Measurements from ENCODE around the gene ZDHHC22.
A peak's percentile ranks its signal among the peaks of the same experiment; 100 is the strongest.

Gene ZDHHC22

DNA sequence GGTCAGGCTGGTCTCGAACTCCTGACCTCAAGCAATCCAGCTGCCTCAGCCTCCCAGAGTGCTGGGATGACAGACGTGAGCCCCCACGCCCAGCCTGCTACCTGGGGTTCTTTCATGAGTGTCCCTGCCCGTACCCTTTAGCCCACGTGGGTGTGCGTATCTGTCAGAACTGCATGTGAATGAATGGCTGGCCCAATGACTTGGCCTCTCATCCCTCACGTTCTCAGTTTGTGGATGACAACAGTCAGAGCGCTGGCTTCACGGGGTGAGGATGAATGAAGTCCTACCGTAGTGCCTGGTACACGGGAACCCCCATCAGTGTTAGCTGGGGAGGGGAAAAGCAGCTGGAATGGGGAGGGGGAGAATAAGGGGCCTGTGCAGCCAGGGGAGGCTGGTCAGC is 16.1 kb upstream of the ZDHHC22 start:
- DNase-seq (ENCODE audit: low spot score) = no peak

DNA sequence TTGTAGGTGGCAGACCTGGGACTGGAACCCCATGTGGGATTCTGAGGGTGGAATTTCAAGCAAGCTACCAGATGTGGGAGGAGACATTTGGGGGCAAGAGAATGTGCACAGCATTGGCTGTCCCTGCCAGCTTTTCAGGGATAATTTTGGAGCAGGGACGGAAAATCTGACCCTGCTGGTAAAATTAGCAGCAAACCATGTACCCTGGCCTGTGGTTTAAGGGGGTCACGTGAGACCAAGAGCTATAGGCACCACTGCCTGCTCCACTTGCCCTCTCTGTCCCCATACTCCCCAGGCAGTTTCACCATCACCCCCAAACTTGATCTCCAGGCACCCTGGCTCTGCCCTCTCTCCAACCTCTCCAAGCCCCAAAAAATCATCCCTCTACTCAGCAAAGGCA is 13.5 kb upstream of the ZDHHC22 start:
- no peak for DNase-seq (ENCODE audit: low spot score)

DNA sequence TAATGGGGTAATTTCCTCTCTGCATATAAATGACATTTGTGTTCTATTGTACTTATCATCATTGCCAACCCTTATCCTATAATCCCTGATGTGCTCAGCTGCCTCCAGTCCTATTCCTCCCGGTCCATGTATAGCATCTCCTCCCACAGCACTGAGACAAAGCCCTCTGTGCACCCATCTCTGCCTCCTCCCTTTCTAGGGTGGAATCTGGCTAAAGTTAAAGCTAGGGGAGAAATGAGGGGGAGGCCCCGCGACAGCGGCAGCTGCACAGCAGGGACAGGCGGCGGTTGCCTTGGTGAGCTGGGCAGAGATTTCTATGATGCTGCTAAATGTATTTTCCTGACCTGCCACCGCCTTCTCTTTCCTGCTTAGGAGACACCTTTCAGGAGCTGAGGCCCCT is 12.8 kb upstream of the ZDHHC22 start:
- no peak for DNase-seq (ENCODE audit: low spot score)

DNA sequence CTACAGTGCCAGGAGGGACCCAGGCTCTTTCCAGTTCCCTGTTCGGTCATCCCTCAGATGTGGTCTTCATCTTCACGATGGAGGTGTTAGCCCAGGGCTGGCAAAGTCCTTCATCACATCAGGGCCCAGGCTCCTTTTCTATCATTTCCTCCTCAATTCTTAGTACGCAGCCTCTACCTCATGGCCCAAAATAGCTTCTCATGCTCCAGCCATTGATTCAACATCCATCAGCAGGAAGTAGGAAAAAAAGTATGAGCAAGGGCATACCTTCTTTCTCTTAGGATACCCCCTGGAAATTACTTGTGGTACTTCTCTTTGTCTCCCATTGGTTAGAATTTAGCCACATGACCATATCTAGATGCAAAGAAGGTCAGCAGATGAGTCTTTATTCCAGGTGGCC is 12.2 kb upstream of the ZDHHC22 start:
- no peak for DNase-seq (ENCODE audit: low spot score)

DNA sequence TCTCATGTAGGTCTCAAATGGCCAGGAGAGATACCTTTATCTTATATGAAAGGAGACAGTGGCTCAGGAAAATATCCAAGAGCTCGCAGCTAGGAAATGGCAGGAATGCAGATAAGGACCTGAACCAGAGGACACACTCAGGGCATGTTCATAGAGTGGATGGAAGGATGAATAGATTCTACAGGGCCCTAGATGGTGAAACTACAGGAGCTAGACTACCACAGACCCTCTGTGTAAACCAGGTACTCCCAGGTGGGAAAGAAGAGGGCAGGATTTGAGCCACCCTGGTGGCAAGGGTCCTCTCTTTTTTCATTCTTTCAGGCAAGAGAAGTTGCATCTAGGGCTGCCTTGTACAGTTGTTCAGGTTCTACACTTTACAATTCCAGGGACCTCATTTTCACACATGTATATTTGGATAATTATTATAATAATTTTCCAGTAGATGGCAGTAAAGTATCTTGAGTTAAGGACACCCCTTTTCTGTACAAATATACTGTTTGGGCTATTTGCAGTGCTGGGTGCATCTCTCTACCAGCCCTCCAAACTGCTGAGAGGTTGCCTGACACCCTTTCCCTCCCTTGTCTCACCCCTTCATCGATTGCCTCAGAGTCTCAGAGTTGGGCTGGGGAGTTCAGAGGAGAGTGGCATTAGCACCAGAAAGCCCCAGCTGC is 10.5 kb upstream of the ZDHHC22 start:
- peak; percentile 8 for DNase-seq (ENCODE audit: low spot score)

DNA sequence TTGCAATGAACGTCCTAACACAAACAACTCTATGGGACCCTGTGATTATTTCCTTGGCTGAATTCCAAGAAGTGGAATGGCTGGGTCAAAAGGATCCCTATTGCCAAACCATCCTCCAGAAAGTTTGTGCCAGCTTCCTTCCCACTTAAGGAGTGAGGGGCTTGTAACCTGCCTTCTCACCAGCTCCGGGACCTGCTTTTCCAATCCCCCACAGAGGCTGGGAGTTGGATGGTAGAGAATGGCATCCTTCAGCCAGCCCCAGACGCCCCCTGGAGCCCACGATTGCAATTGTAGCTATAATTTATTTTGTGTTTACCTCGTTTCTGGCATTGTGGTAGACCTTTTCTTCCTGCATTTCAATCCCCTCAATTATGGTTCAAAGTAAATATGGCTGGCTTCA is 9.7 kb upstream of the ZDHHC22 start:
- DNase-seq (ENCODE audit: low spot score) = no peak

DNA sequence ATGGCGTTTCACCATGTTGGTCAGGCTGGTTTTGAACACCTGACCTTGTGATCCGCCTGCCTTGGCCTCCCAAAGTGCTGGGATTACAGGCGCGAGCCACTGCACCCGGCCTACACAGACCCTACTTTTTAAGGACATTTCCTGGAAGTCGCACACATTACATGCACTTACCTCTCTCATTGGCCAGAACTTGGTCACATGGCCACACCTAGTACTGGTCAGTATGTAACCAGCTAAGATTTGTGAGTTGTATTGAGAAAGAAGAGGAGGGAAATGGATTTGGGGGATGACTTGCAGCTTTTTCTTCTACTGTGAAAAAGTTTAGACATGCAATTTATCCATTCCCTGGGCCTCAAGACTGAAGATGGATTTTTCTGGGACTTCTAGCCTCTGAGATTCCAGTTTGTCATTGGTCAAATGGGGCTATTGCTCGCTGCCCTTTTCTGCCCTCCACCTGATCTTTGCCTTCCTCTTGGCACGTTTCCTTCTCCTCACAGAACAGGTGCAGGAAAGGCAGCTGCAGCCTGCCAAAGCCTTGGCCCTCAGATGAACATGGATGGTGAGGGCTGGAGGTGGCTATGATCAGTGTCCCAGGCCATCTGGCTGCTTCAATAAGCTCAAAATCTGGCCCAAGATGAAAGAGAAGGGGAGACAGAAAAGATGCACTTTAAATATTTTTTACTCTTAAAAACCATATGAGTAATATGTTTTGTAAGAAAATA is 7.1 kb upstream of the ZDHHC22 start:
- no peak for DNase-seq (ENCODE audit: low spot score)

DNA sequence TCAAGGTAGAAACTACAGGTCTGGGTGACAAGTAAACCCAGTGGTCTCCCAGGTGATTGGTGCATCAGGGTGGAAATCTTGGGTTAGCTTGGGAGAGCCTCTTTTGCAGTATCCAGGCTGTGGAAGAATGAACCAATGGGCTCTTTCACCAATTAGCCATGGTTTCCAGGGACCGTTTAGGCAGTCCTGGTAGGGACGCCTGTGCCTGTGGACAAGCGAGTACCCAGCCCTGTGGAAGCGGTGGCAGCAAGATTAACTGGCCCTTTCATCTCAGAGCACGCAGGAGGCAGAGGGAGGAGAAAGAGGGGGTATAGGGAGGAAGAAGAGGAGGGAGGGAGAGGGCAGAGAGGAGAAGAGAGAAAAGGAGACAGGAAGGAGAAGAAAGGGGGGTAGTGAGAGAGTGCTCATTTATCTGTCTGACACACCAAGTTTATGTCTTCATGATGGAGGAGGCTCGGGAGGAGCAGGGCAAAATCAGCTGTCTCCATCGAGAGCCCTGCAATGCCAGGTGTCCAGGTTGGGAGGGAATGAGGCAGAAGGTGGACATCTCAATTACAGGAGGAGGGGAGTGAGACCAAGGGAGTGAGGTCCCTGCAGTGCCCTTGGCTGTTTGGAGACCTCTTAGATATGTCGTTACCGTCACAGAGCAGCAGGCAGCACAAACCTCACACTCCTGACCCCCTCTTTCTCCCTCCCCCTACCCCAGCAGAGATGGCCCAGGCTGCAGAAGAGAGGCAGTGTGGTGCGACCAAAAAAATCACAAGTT is 4.6 kb upstream of the ZDHHC22 start:
- no peak for DNase-seq (ENCODE audit: low spot score)

DNA sequence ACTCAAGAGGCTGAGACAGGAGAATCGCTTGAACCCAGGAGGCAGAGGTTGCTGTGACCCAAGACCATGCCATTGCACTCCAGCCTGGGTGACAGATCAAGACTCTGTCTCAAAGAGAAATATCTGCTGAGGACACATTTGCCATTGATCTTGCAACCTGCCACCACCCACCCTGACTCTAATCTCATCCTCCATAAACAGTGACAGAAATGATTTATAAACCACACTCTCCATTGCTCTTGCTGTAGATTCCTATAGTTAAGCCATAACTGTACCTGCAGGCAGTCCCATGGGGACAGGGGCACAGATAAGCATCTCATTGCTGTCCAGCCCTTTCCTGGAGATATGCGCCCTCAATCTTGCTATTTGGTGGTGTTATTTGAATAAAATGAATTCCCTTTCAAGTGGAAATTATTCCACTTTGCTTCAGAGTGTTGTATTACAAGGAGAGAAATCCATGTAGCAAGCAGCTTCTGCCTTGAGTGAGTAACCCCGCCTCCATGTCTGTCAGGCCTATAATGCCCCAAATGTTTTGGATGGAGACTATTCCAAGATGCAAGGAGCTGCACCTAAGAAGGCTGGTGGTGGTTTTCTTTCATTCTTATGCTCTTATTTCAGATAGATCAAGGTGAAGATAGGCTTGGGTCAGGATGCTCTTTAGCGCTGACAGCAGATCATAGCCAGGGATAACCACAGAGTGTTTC is 3.0 kb upstream of the ZDHHC22 start:
- DNase-seq (ENCODE audit: low spot score) = no peak

DNA sequence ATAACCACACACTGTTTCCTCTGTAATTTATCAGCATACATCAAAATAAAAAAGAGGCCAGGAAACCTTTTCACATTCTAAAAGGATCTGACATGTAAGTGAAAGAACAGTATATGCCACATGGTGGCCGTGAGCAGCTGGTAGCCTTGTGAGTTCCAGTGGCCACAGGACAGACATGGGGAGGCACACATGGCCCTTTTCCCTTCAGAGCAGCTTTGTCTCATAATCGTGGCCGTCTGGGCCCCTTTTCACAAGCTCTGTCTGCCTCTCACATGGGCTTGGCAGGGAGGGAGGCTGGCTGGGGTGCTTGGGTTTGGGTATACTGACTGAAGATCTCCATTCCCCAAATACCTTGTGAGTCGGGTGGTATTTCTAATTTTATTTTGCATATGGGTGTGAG is 1.5 kb upstream of the ZDHHC22 start:
- no peak for DNase-seq (ENCODE audit: low spot score)

DNA sequence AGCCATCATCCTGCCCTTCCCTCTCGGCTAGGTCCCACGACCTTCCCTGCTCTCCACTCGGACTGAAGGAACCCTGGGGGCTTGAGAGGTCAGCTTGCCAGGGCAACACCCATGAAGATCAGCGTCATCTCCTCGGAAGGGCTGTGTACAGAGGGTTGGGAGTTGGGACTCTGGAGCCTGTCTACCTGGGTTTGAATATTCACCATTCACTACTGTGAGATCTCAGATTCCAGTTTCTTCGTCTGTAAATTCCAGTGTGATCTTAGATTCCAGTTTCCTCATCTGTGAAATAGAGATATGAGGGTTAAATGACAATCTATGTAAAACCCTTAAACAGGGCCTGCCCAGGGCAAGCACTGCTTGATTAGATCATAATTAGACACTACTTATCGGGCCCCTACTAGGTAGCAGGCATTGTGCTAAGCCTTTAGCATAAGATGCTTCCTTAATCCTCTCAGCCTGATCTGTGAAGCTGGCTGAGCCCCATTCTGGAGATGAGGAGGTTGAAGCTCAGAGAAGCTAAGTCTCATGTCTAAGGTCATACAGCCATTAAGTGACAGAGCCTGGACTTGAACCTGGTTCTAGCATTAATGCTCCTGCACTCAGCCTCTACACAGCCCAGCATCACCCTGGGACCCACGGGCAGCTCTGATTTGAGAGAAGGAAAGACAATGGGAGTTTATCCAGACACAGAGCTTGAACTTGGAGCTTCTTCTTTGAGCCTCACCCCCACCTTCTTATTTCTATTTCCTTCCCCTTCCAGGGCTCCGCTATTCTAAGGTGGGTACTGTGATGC is 612 bp upstream of the ZDHHC22 start:
- no peak for DNase-seq (ENCODE audit: low spot score)

DNA sequence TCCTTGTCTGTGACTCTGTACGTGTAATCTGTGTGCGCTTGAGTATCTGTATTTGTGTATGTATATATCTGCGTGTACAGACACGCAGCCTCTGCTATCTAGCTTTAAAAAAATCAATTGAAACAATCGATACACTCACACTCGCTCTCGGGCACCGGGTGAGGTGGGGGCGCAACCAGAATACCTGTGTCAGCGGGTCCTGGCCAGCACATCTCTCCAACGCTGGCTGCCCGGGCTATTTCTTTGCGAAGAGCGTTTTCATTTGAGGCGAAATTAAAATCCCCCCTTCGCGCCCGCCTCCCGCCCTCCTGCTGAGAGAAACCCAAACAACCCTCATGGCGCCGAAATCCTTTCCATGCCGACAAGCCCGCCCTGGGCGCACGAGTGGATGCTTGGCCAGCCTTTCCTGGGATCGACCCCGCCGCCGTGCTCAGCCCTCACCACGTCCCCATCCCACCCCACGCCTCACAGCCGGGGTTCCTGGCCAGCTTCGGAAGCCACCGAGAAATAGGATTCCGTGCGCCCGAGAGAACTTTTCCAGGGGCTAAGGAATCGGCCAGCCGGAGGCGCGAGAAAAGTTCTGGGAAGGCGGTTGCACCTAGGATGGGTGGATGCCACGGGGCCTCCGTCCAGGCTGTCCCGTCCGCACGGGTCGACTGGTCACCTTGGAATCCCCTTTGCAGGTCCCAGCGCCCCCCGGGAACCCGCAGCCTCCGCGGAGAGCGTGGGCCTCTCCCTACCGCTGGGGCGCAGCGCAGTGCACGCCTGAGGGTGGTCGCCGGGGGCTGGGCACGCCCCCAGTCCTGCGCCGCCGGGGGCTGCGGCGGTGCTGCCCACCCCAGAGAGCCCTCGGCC is 1.0 kb downstream of the ZDHHC22 start:
- DNase-seq (ENCODE audit: low spot score) = no peak

DNA sequence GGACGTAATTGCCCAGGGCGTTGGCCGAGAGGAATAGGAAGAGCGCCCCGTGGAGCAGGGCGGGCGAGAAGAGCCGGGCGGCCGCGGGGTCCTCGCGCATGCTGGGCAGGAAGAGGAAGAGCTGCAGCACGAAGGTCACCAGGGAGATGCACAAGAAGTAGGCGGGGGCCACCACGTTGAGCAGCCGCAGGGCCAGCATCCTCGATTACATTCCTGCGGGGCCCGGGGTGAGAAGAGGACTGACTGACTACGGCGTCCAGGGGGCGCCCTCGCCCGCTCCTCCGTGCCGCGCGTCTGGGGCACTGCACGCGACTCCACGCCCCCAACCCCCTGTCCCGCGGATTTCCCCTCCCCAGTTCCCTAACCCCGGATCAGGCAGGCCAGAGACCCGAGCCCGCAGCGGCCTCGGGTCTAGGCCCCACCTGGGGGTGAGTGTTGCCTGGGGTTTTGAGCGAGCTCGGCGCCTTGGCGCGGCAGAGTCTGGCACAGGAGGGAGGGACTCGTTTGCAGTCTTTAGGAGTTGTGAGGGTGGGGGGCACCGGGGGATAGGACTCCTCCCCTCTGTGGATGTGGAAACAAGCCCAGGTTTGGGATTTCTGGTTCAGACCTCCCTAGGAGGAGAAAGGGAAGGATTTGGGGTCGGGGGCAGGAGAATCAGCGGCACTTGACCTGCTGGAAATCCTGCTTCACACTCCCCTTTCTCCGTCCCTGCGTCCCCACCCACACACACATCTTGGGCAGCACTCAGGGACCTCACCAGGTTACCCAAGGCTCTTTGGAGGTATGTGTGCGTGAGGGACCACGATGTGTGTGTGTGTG is 1.8 kb downstream of the ZDHHC22 start:
- DNase-seq (ENCODE audit: low spot score) = no peak

DNA sequence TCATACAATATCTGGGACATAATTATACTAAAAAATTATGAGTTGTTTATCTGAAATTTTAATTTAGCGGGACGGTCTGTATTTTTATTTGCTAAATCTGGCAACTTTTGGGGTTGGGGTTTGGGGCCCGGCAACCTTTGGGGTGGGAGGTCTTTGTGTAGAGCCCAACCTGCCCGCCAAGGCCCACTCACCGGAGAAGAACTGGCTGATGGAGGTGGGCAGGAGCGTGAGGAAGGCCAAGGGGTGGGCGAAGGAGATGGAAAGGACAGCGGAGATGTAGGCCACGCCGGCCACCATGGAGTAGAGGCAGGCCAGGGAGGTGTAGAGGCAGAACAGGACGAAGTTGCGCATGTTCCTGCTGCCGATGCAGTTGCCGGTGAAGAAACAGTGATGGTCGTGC is 2.6 kb downstream of the ZDHHC22 start:
- no peak for DNase-seq (ENCODE audit: low spot score)

DNA sequence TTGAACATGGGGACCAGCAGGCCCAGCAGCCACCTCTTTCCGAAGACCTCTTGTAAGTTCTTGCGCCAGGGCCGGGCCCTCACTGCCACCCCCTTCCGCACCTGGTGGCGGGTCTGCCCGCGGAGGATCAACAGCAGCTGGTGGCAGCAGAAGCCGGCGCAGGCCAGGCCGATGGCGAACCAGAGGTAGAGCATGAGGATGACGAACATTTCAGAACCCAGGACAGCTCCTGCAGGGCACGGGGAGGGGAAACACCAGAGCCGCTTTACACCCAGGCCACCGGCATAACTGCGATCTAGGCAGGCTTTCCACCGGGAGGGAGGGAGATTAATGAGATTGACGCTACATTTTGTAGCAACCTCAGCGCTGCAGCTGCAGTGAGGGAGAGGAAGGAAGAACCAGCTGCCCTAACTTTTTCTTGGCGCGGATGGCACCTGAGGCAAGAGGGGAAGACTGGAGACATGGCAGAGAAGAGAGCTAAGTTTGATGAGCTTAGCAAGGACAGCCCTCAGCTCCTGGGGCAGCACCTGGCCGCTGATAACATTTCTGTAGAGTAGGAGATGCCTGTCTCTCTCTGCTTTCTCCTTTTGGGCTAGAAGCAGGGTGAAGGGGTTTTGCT is 7.8 kb downstream of the ZDHHC22 start:
- DNase-seq (ENCODE audit: low spot score) = no peak

DNA sequence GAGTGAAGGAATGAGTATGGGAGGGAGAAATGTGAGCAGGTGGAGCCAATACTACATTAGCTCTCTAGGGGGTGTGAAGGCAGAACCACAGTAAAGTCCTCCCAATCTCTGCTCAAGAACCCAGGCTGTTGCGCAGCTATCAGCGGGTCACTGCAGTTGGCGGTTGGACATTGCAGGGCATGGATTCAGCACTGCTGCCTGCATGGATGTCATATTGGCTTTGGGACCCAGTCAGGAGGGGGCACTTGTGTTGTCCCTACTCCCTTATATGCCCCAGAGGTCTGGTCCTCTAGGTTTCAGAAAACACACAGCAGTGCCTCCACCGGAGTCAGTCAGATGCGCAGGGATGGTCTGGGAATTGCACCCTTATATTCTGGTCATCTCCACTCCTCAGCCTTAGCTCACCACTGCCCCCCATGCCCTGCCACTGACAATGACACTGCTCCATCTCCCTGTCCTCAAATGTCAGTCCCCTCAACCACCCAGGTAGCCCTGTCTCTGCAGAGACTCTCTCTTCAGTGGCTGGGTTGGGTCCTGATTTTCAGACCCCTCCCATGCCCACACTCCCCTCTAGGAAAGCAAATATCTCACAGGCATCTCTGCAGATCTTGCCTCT is 9.6 kb downstream of the ZDHHC22 start:
- no peak for DNase-seq (ENCODE audit: low spot score)

DNA sequence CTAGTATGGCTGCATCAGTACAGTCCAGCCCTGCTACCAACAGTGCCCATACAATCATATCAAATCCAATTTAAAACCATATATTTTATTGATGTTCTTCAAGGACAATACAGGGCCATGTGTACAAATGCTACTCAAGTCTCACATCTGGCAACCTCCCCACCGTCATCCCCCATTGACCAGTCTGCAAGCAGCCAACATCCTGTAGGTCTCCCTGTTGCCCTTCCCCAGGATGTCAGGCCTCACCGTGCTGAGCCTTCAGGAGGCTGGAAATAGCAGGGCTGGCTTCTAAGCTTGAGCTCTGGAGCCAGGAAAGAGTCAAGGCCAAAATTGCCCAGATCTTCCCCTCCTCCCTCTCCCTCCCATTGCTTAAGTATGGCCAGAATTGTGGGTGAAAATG is 10.4 kb downstream of the ZDHHC22 start:
- DNase-seq (ENCODE audit: low spot score) = no peak

DNA sequence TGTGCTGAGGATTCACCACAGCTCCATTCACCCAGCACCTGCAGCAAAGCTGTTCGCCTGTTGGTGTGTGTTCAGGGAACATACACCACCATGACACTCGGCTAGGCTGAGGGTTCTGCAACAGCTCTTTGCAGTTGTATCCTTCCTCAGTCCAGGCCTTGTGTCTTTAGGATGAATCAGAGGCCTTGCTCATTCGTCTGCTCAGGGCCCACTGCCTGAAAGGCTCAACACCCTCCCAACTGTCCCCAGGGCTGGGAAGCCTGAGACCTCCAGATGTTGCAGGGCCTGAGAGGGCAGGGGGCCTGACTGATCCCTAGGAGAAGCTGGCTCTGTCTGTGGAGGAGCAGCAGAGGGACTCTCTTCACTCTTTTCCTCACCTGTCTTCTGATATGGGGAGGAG is 11.2 kb downstream of the ZDHHC22 start:
- DNase-seq (ENCODE audit: low spot score) = no peak

DNA sequence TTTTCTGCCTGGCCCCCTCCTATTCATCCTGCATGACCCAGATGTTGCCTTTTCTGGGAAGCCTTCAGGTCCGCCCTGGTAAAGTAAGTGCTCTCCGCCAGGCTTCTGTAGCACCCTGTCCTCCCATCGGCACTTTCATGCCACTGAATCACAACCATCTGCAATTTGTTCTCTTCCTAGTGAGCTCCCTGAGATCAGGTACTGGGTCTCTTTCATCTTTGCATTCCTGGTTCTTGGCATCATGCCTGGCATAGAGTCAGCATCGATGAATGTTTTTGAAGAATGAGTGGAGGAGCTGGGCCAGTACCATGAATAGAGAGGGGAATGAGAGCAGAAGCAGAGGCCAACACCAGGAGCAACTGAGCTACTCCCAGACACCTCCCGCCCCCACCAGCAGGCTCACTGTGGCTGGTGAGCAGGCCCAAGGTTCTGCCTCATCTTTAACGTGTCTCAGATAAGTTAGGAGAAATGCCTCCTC is 13.1 kb downstream of the ZDHHC22 start:
- no peak for DNase-seq (ENCODE audit: low spot score)

All from hematopoietic multipotent progenitor cell treated with erythropoietin and hydrocortisone succinate and interleukin-3 and kit ligand, for 17 days (in vitro differentiated cells).